Cerebellar nuclear complex (tissue), 1 donor: ENCODE data around the gene AMFR.

Source experiments
- DNase-seq, 2 experiments: peaks; one replicate each; lab custom pipeline; 2025; lab: John Stamatoyannopoulos, UW

AMFR gene

DNA sequence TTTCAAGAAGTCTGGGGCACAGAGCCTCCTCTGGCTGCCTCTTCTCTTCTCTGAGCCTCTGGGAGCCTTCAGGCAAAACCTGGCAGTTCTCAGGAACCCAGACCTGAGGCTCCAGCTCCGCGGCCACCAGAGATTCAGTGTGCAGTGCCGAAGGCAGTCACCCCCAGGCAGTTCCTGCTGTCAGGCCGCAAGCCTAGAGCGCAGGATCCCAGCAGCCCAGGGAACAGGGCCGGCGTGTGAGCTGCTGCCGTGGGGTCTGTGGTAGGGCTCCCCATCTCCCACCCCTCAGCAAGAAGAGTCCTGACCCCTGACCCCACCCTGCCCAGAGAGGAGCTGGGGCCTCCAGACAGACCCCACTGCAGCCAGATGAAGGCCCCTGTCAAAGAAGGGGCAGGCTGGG is 78.2 kb downstream of the AMFR start:
- DNase-seq, result no peak

DNA sequence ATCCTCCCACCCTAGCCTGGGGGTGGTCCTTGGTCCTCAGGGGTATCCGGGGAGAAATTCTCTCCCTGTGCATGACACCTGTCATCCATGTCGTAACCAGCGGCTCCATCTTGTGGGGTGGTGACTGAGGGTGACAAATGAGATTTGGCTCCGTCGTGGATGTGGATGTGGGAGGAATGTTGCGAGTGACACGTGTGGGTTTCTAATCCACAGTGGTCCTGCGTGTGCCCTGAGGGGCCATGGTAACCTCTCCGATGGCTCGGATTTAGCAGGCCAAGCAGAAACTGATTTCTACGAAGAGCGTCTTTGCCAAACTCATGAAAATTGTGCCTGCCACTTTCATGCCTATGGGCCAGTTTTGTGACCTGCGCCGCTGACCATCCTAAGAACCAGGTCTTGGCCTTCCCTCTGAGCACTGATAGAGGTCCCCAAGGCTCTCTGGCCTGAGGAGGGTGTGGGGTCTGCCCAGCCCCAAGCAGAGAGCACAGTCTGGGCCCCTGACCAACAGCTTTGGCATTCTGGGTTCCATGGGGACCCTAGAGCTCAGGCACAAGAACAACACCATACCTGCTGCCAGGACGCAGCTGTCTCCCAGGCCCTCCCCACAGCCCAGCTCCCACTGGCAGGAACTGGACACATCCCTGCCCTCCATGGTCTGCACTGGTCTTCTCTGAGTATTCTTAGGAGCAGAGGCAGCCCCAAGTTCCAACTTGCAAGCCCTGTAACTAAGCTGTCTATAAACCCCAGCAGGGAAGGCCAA is 79.0 kb downstream of the AMFR start:
- DNase-seq, result no peak

DNA sequence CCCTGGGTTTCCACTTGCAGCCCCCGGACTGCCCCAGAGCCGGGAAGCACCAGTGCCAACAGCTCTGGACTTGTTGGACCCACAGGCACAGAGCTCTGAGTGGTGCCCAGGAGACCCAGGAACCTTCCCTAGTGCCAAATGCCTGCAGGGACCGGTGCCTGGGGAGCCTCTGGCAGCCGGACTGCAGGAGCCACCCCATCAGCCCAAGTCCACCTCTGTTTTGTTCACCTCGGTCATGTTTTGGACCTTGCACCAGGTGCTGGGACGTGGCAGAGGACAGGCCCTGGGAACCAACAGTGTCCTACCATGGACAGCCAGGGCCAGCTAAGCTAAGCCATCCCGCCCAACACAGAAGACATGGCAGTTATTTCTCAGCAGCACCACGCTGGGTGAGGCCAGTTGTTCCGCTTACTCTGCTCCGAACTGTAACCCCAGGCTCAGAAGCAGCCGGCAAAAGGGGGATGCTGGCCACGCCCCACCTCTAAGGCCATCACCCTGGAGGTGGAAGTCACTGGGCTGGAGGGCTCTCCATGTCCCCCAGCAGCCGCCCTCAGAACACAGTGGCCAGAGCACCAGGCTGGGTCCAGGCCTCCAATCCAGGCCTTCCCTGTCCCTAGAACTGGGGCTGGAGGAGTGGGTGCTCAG is 79.8 kb downstream of the AMFR start:
- DNase-seq, result no peak

DNA sequence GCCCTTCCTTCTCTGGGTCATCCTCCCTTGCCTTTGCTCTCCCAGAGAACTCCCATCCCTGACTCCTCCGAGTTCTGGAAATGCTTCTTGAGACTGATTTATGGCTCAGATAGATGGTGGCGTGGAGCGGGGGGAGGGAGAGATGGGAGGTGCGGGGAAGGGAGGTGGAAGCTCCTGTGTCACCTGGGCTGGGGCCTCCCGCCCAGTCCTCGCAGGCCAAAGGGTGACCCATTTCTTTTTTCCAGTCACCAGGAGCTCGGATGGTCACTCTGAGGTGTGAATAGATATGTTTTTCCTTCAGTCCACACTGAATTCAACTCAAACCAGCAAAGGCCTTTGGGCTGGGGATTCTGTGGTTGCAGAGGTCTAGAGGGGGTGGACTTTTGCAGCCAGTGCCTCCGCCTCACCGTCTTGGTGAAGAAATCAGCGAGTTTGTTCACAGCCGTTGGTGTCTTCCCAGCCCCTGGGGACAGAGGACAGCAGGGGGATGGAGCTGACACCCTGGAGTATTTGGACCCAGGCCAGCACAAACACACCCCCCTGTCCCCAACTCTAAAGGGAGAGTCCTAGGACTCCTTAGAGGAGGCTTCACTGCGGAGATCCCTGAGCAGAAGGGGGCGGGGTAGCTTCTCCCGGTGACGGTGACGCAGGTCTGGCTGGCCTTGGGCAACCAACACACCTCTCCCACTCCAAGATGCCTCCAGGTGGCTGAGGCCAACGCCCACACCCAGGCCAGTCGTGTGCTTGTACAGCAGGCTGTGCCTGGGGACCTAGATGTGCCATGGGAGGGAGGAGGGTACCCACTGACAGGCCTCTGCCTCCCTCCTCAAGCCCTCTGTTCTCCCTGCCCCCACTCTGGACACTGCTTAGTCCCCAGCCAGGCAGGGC is 80.6 kb downstream of the AMFR start:
- no peak for DNase-seq

DNA sequence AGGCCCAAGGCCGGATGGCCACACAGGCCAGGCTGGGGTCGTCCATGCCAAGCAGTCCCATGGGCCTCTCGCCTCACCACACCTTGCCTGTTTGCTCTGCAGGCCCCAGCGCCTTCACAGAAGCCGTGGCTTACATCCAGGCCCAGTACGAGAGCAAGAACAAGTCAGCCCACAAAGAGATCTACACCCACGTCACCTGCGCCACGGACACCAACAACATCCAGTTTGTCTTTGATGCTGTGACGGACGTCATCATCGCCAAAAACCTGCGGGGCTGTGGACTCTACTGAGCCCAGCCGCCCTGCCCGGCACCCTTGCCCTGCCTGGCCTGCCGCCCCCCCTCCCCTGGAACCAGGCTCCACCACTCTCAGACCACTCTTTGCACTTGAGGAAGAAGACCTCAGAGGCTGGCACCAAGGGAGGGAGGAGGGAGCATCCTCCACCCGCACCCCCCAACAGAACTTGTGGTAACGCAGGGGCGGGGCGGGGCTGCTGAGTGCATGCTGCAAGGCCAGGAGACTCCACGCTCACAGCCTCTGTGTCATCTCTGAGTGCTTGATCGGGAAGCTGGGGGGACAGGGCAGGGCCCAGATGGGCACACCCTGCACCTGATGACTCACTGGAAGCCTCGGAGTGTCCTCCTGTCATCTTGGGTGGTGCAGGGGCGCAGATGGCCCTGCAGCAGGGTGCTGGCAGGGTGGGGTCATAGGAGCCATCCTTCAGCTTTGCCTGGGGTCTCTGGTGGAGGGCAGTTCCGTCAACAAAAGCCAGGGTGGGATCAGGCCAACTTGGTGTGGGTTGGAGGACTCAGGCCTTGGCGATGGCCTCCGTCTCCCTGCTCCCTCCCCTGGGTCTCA is 81.5 kb downstream of the AMFR start:
- DNase-seq, result no peak

DNA sequence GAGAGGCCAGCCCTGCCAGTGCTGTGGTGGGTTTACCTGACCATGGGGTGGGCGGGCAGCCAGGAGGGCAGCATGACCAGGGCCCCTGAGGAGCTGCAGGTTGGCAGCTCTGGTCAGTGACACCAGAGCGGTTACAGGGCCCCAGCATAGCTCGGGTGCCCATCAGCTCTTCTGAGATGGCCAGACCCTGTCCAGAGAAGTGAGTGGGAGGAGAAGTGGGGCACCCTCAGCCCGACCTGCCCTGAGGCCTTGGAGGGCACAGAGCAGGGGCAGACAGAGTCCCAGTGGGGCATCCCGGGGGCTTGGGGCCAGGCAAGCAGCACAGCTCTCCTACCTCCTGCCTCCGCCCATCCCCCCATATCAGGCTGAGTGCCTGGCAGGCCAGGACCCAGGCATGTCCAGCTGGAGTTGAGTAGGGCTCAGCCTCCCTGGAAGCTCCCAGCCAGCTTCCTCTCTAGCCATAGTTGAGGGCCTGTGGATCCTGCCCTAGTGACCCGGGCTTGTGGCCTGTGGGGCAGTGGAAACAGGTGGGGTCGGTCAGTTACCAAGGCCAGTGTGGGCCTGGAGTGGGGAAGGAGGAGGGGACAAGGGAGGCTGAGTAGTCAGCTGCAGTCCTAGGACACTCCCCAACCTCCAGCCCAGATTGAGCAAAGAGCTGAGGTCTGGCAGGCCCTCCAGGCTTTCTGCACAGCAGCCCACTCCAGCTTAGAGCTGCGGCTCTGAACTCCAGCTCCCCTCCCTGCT is 83.5 kb downstream of the AMFR start:
- DNase-seq, result no peak

DNA sequence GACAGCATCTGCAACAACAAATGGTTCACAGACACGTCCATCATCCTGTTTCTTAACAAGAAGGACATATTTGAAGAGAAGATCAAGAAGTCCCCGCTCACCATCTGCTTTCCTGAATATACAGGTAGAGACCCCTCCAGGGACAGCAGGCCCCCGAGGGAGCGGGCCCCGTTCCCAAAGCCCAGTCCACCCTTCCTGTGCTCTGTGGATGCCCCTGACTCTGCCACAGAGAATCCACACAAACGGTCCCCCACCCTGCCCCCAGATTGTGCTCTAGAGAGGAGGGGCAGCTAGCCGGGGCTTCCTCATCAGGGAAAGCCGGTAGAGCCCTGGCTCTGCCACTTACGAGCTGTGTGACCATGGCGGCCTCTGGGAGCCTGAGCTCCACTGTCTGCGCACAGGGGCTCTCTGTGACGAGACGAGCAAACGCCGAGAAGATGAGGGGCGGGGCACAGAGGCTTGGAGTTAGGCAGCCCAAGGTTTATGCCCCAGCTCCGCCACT is 84.4 kb downstream of the AMFR start:
- no peak for DNase-seq

DNA sequence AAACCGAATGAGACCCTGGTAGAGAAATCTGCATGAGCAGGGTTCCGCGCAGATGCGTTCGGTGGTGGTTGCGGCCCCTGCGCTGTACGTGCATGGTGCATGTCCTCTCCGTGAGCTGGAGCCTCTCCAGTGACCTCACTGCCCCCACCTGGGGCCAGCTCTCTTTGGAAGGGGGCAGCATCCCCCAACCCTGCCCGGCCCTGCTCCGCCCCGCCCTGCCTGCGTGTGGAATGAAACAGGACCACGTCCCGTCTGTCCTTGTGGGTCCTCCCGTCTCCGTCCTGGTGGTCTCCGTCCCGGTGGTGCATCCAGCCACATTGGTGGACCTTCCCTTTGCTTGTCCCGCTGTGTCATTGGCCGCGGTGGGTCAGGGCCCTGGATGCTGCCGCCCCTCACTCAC is 84.9 kb downstream of the AMFR start:
- no peak for DNase-seq

DNA sequence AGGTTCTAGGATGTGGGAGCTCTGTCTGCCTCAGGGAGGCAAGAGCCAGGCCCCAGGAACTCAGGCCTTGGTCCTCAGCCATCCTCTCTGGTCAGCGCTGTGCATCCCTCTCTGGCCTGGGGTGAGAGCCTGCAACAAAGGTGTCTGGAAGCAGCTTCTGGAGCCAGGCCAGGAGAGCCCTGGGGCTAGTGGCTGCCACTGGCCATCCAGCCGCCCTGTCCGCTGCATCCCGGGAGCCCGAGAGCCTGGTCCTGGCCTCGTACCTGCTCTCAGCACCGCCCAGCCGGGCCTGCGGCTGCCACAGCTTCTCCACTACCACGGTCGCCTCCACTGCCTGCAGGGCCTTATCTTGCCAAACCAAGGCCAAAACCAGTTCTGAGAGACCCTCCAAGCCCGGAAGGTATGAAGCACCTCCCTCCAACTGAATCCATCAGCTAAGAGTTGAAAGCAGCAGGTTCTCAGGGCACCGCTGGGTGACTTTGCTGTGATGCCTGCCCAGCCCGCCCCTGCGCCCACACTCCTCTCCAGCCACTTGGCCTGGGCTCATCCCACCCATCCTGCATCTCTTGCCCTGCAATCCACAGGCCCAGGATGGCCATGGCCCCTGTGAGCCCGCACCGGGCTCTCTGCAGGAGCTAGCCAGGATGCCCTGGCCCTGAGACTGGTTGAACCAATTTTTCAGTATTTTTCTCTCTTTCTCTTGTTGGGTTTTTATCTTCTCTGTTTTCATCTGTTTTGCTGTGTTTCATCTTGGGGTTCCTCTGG is 85.7 kb downstream of the AMFR start:
- no peak for DNase-seq

DNA sequence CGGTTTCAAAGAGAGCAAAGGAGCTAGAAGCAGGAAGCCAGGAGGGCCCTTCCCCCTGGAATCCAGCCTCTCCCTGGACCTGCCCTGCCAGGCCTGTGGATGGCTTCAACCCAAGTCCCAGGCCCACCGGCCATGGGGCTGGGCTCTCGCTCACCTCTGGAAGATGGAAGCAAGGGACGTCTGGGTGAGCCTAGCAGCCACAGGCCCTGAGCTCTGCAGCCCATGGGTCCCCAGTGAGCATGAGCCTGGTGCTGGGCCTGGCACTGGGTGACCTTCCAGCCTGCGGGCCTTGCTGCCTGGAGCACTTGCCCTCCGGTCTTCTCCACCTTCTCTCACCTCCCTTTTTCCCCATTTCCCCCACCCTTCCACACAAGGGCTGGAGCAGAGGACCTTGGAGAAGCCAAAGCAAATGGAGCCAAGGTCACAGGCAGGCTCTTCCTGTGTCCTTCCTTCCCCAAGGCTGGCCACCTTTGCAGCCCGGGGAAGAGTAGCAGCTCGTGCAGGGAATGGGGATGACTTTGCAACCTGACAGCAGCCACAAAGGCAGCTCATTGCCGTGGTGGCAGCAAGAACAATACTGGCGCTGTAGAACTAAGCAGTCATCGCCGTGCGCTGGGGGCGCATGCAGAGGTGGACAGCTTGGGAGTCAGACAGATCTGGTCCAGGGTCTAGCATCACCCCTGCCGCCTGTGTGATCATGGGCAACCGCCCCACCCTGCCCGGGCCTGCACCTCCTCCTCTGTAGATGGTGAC is 86.6 kb downstream of the AMFR start:
- DNase-seq, result no peak

DNA sequence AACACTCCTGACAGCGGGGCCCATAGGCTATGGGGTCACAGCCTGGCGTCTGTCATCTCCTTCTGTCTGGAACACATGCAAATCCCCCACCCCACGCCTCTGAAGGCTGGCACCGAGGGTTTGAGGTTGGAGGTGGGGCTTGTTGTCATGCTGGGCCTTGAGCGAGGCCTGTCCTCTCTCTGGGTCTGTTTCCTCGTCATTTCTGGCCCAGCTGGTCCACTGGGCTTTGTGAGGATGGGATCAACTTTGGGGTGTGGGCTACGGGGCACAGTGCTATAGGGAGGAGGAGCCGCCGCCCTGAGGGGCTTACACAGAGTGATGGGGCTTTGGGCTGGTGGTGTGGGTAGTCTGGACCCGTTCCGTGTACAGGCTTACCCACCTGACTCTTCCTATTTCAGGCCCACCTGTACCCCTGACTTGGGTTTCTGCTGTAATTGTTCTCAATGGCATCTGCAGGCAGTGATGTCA is 87.5 kb downstream of the AMFR start:
- no peak for DNase-seq

DNA sequence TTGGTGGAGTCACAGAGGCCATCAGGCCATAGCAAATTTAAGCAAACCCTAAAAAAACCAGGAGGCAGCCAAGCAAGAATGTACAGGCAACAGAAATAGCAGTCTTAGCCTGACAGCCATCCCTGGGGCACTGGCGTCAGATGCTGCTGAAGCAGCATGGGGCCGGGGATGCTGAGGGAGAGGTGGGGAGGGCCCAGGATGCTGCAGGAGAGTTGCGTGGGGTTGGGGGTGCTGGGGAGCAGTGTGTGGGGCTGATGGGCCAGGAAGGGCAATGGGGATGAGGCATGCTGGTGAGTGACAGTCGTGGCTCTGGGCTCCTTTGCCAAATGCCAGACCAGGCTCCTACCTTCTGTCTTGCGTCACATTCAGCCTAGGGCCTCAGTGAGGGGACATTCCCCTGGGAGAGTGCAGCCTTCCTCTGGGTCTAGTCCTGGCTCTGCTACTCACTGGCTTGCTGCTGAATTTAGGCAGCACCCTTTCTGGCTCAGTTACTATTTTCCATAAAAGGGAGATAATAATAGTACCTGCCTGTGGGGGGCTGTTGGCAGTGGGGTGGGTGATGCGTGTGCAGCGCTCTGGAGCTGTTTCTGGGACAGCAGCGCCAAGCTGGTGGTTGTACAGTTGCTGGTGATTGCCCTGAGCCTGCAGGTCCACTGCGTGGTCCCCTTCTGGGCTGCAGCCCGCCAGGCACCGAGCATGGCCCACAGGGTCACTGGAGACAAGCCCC is 88.1 kb downstream of the AMFR start:
- DNase-seq, result no peak

DNA sequence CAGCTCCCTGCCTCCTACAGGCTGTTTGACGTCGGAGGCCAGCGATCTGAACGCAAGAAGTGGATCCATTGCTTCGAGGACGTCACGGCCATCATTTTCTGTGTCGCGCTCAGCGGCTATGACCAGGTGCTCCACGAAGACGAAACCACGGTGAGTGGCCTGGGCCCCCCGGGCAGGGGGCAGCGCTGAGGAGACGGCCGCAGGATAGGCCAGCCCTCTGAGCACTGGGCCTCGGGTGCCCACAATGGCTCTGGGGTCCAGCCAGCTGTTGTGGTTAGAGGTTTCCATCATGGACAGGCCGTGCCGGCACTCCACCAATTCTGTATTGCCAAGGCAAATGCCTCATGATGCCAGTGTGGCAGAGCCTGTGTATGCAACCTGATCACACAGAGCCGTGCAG is 88.6 kb downstream of the AMFR start:
- DNase-seq, result no peak

DNA sequence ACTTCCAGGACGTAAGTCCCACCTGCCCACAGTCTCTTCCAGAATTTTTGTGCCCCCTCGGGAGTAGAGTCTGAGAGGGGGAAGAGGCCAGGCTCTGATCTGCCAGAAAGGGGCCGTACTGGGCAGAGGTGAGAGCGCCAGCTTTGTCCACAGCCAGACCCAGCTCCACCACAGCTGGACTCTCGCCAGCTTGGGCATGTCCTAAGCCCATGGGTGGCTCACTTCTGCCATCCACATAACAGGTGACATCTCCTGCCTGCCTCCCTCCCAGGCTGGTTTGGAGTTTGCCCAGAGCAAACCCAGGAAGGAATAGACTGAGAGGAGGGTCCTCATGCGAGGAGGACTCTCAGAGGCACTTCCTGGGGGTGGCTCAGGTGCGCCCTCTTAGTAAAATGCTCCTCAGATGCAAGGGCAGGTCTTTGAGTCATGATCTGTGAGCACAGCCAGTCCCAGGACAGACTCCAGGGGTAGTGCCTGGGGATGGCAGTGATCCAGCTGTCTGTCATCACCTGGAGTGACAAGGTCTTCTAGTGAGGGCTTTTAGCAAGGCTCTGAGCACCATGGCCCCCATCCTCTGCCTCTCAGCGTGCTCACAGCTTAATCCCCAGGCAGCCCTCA is 89.2 kb downstream of the AMFR start:
- no peak for DNase-seq

DNA sequence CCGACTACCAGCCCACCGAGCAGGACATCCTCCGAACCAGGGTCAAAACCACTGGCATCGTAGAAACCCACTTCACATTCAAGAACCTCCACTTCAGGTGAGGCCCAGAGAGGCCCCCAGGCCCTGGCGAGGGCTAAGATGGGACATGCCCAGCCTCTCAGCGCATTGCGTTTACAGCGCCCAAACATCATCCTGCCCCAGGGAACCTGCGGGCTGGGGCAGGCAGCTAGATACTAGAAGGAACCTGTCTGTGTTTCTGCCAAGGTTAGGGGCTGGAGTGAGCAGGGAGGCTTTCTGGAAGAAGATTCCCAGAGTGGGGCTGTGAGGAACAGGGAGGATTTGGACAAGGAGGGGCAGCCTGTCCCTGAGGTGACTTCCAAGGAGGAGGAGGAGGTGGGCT is 90.6 kb downstream of the AMFR start:
- DNase-seq, result no peak

DNA sequence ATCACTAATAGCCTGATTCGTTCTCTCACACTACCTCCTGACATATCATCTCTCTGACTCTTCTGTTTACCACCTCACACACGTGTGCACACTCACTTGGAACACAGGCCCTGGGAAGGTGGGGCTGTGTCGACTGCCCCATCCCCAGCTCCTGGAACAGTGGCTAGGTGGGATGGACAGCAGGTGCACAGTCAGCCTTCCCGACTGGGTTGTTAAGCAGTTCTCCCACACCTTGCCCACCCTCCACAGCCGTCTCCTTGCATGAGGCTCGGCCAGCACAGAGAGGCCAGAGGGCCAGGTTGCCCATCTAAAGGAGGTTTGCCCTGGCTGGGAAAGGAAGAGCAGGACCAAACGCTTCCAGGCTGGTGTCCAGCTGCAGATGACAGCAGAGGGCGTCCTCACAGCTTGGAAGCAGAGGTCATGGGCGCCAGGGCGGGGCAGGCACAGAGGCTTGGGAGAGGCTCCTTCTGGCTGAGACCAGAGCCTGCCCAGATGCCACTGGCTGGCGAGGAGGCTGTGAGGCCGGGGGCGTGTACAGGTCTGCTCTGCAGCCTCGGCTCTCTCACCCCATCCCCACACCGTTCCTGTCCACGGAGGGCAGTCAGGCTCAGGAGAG is 92.8 kb downstream of the AMFR start:
- no peak for DNase-seq

DNA sequence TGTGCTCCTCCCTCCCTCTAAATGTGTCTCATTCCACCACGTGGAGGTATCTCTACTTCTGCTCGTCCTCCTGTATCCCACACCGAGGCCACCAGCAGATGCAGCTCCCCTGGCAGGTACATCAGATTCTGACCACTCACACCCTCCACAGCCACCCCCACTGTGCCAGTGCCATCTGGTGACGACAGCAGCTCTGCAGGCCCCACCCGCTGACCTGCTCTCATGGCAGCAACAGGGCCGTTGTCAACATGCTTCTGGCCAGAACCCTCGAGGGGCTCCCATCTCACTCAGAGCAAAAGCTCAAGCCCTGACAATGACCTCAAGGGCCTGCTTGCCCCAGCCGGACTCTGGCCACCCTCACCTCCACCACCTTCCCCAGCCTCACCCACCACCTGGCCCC is 93.4 kb downstream of the AMFR start:
- no peak for DNase-seq

DNA sequence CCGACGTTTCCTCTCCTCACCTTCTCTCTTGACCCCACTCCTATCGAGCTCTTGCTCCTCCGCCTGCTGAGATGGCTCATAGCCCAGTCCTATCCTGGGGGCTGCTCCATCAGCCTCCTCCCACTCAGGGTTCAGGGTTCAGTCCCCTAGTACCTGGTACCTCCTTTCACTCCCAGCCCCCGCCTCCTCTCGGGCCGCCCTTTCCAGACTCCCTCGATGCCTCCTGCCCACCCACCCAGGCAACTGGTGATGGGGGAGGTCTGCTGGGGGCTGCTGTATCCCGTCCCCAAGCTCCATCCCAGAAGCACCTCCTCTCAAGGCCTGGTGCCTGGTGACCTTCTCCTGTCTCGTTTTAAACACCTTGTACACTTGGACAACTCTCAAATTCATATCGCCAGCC is 93.9 kb downstream of the AMFR start:
- no peak for DNase-seq
